ENCODE data around the gene KCNIP4. TPM values are rescaled to one million over a fixed set of nuclear protein-coding genes. Genes with fewer than 3 reads are reported as not detected.
"Not testable (repeated sequence)": the region's sequence is repeated elsewhere in the genome, so short reads cannot be mapped to it uniquely, and the experiment has no call there.

The KCNIP4 gene
- total RNA-seq, 1 donor: not detected

GRCh38 chr4:20825505-20825904, 1123.1 kb downstream of the KCNIP4 start:
- DNase-seq (ENCODE audit: low read depth in 2 of 3, low spot score in 2 of 3): no peak

GRCh38 chr4:20816287-20816686, 1132.3 kb downstream of the KCNIP4 start:
- DNase-seq (ENCODE audit: low read depth in 2 of 3, low spot score in 2 of 3): no peak

GRCh38 chr4:20813700-20814099, 1134.9 kb downstream of the KCNIP4 start:
- no peak for DNase-seq (ENCODE audit: low read depth in 2 of 3, low spot score in 2 of 3)

- DNase-seq (ENCODE audit: low read depth in 2 of 3, low spot score in 2 of 3): no peak
Observed at GRCh38 chr4:20809812-20810211, 1138.8 kb downstream of the KCNIP4 start.

- no peak for DNase-seq (ENCODE audit: low read depth in 2 of 3, low spot score in 2 of 3)
Observed at GRCh38 chr4:20805716-20806115, 1142.9 kb downstream of the KCNIP4 start.

GRCh38 chr4:20787940-20788665, 1160.5 kb downstream of the KCNIP4 start:
- DNase-seq (ENCODE audit: low read depth in 2 of 3, low spot score in 2 of 3): no peak

GRCh38 chr4:20783134-20783533, 1165.4 kb downstream of the KCNIP4 start:
- not testable (repeated sequence) for DNase-seq (ENCODE audit: low read depth in 2 of 3, low spot score in 2 of 3)

GRCh38 chr4:20778896-20779295, 1169.7 kb downstream of the KCNIP4 start:
- DNase-seq (ENCODE audit: low read depth in 2 of 3, low spot score in 2 of 3): no peak

GRCh38 chr4:20773144-20773997, 1175.2 kb downstream of the KCNIP4 start:
- peak; percentile 4 to 57 (median 10) for DNase-seq (ENCODE audit: low read depth in 2 of 3, low spot score in 2 of 3)

- no peak for DNase-seq (ENCODE audit: low read depth in 2 of 3, low spot score in 2 of 3)
Observed at GRCh38 chr4:20764366-20764992, 1184.1 kb downstream of the KCNIP4 start.

GRCh38 chr4:20761826-20762225, 1186.7 kb downstream of the KCNIP4 start:
- no peak for DNase-seq (ENCODE audit: low read depth in 2 of 3, low spot score in 2 of 3)

GRCh38 chr4:20761382-20761781, 1187.2 kb downstream of the KCNIP4 start:
- no peak for DNase-seq (ENCODE audit: low read depth in 2 of 3, low spot score in 2 of 3)

GRCh38 chr4:20760053-20760452, 1188.5 kb downstream of the KCNIP4 start:
- DNase-seq (ENCODE audit: low read depth in 2 of 3, low spot score in 2 of 3): no peak

- no peak for DNase-seq (ENCODE audit: low read depth in 2 of 3, low spot score in 2 of 3)
Observed at GRCh38 chr4:20754036-20754435, 1194.5 kb downstream of the KCNIP4 start.

GRCh38 chr4:20752641-20753040, 1195.9 kb downstream of the KCNIP4 start:
- DNase-seq (ENCODE audit: low read depth in 2 of 3, low spot score in 2 of 3): no peak

GRCh38 chr4:20746000-20746399, 1202.6 kb downstream of the KCNIP4 start:
- not testable (repeated sequence) for DNase-seq (ENCODE audit: low read depth in 2 of 3, low spot score in 2 of 3)

GRCh38 chr4:20735931-20736330, 1212.6 kb downstream of the KCNIP4 start:
- no peak for DNase-seq (ENCODE audit: low read depth in 2 of 3, low spot score in 2 of 3)

GRCh38 chr4:20724915-20725314, 1223.7 kb downstream of the KCNIP4 start:
- no peak for DNase-seq (ENCODE audit: low read depth in 2 of 3, low spot score in 2 of 3)

- DNase-seq (ENCODE audit: low read depth in 2 of 3, low spot score in 2 of 3): no peak
Observed at GRCh38 chr4:20723463-20723862, 1225.1 kb downstream of the KCNIP4 start.

- DNase-seq (ENCODE audit: low read depth in 2 of 3, low spot score in 2 of 3): no peak
Observed at GRCh38 chr4:20723019-20723418, 1225.6 kb downstream of the KCNIP4 start.

- DNase-seq (ENCODE audit: low read depth in 2 of 3, low spot score in 2 of 3): no peak
Observed at GRCh38 chr4:20711335-20711734, 1237.2 kb downstream of the KCNIP4 start.
